Kasumi-1 (cell line): ENCODE measurements around the gene SSH2.
A peak's percentile ranks its signal among the peaks of the same experiment; 100 is the strongest.

ENCODE experiments used
- DNase-seq, 2 experiments: peaks; one replicate each; lab custom pipeline; 2025; lab: John Stamatoyannopoulos, UW

Gene SSH2

DNA sequence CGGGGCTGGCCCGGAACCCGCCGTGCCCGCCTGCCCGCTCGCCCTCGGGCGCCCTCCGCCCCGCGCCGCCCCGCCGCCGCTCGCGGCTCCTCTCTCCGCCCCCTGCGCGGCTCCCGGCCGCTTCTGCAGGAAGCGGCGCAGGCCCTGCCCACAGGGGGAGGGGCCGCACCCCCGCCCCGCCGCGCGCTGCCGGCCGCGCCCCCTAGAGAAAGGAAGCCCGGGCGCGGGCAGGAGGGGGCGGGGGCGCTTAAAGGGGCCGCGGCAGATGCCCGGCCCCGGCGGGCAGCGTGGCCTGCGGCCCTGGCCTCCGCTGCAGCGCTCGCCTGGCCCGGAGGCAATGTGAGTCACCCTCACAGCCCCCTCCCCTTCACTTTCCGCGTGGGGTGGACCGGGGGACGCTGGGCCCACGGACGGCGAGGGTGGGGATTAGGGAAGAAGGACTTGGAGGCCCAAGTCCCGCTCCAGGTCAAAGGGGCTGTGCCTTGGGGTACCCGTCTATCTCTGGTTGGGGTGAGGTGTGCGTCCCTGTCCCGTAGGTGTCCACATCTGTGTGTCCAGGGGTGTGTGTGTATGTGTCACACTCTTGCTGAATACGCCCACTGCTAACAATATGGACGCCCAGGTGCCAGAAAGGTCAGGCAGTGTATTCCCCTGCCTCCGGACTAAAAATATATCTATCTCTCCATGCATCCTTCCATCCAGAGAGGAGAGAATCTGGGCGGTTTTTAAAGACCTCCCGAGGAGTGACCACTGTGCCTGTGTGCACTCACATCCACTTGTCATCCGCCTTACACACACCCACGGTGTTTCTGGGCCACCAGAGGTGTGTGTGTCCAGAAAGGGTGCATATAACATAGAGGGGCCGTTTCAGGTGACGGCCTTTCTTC, 340.3 kb downstream of the SSH2 start, which contains the start of gene GIT1:
Gene GIT1 (minus strand): TSS at position 125 of the 887 bp plus-strand sequence. CDS start 270 bp downstream, outside the sequence.
- DNase-seq: peak; percentile 58 to 71

DNA sequence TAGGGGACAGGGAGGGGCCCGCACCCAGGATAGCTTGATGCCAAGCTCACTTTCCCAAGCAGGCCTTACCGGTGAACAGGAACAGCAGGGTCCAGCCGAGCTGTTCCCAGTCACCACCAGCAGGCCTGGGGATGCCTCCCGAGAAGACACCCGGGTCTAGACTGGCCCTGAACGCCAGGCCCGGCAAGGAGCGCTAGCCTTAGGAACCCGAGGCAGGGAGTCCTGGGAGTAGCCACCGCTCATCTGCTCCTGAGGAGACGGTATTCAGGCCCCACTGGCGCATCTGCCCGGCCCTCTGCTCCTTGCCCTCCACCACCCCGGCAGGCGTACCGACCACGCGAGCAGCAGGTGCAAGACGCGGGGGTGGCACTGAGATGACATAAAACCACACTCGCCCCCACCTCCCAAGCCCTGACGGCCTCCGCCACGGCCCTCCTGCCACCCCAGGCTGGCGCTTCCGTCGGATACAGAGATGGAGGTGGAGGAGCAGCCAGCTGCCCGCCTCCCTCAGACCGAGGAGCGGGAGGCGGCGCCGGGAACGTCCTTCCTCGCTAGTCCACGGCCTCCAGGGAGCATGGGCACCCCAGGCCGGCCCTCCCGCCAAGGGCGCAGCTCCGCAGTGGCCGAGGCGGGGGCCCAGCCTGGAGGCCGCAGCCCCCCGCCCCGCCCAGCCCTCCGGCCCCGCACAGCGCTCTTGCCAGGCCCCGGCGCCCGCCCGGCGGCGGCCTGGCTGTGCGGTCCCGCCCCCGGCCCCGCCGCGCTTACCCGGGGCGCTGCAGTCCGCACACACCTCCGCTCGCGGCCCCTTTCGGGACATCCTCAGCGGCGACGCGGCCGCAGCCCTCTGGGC, 341.2 kb downstream of the SSH2 start:
- peak; percentile 10 to 22 for DNase-seq

DNA sequence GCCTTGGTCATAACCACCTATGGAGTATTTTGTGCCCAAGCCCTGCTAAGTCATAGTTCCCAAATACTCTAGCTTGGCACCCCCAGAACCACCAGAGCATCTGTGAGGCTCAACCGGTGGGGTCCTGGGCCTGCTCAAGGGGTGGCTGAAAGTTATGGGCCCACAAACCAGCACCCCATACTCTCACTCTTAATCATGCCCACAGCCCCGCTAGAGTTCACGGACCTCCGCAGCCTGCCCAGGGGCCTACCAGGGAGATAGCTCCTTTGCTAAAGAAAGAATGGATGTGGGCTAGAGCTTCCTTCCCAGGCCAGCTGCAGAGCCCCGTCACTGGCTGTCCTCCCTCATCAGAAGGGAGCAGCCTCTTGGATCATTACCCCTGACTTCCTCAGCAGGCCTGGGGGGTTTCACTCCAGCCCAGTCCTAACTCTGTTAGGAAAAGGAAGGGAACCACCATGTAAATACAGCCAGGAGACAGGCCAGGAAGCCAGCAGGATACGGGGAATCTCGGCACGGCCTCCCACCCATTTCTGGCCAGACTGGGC, 341.9 kb downstream of the SSH2 start:
- DNase-seq: peak; percentile 19 to 28

DNA sequence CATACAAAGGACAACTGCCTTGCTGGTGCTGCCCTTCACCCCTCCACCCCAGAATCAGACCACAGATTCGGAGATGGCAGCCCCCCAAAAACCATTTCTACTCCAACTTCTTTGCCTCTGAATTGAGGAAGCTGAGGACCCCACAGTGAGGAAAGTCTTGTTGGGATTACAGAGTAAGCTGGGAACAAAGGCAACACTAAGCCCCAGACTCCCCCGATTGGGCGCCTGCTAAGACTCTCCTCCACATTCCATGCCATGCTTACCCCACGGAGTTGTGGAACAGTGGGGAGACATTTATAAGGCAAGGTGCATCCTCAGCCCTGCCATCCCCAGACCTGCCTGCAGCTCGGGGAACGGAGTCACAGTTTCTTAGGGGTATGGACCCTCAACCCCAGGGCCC, 342.4 kb downstream of the SSH2 start:
- no peak for DNase-seq

DNA sequence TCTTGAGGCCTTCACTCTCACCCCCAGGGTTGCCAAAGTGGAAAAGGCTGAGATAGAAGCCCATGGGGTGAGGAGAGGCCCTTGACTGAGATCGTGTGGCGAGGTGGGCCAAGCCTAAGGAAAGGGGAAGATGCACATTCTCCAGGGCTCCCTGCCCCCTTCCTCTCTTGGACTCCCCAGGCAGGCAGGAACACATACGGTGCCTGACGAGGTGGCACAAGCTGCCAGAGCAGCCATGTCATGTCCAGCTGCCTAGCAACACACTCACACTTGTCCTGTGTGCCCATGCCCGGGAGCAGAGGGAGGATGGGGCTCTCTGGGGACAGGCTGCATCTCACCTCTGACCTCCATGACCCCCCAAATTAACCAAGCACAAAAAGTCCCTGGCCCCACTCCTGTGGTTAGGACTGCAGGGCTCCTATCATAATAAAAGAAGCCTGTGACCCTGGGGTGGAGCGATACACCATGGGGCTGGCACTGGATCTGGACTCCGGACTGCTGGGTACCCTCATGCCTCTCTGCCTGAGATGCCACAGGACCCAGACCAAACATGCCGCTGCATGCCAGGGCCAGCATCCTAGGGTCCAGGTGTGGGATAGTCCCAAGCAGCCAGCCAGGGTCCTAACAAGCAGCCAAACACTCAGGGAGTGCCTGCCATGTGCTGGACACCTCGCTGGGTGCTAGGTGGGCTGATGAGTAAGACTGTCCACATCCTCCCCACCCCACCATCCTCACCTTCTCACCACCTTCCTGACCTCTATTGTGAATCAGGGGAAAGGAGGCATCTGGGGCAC, 343.2 kb downstream of the SSH2 start:
- peak in 1 of 2 experiments; percentile 3 for DNase-seq

DNA sequence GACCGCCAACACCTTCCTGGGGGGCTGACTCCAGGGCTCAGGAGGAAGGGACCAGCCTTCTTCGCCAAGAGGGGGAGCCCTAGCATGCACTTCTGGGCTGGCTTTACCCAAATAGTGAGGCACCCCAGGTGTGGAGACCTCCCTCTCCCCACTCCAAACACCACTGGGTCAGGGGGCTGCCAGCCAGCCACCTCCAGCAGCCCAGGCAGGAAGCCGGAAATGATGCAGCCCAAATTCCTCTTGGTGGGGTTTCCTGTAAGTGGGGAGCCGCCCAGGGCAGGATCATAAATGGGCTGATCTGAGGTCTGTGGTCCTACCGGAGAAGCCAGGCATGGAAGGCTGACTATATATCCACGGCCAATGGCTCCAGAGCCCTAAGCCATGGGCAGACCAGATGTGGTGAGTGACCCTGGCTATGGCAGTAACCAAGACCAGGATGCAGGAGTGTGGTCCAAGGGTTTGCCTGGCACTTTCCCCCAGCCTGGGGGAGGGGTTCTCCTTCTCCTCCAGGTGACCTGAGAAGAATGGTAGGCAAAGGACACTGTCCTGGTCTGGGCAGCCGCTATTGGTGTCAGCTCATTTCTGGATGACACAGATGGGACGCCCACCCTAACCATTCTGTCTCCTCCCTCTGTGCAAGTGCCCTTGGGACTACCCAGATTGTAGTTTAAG, 344.8 kb downstream of the SSH2 start:
- peak; percentile 9 to 12 for DNase-seq

DNA sequence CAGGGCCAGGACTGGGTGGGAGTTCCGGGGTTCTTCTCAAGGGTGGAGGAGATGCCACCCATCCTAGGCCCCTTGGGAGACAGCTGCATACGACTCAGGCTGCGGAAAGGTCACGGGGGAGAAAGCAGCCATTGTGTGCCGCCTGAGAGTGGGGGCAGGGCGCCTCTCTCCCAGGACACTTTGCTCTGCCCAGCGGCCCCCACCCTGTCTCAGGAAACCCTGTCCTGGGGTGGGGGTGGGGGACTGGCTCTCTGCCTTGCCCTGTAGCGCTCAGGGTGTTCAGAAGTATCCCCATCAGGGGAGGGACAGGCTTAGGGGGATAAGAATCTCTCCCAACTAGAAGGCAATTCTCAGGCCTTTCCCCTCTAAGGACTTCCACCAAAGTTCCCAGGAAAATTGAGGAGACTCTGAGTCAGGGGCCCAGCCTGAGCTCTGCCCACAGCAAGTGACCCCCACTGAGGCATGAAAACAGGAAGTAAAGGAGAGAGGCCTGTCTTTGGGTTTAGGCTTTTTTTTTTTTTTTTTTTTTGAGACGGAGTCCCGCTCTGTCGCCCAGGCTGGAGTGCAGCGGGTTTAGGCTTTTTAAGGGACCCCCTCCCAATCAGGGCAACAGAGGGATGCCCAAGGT, 345.5 kb downstream of the SSH2 start:
- no peak for DNase-seq

DNA sequence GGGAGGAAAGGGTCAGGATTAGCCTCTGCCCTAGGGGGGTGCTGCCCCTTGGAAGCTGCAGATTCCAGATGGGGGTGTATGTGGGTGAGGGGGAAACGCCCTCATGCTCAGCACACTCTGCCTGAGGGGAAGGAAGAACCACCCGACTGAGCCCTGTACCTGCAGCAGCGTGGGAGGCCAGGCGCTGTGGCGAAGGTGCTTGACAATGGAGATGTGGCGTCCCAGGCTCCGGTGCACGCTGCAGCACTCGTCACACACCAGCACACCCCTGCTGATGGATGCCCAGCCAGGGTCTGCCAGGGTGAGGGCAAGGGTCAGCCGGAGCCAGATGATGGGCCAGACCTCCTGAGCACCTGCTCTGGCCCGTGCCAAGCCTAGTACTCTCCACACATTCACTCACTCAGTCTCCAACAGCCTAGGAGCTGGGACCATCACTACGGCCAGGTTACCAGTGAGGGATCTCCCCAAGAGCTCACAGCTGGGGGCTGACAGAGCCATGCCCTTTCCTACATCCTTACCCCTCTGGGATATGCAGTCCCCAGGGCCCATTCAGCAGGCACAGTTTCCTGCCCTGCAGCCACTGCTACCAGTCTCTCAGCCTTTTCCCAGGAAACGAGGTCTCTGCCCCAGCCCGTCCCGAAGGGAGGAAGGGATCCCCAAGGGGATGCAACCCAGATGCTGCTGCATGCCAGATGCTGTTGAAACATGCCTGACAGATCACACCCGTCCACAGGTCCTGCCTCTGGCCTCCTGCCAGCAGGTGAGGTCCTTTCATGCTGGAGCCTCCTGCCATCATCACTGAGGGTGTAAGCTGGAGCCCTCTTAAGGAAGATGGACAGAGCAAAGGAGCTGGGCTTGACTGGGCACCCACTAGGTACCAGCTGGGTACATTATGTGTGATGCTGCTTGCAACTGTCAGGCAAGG, 346.4 kb downstream of the SSH2 start:
- no peak for DNase-seq

DNA sequence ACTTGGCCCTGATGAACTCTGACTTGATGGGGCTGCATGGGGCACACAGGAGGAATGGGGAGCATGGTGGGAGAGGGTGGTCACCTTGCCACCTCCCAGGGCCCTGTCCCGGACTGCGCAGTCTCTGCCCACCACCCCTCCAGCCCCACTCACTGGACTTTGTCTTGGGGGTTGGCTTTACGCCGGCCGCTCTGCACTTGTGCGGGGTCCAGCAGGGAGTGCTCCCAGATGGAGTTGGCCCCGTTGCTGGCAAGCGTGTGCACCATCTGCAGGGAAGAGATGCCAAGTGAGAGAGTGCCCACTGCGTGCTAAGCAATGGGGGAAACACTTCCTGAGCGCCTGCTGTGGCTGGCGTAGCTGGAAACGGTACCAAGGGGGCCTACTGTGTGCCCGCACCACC, 347.3 kb downstream of the SSH2 start:
- no peak for DNase-seq

DNA sequence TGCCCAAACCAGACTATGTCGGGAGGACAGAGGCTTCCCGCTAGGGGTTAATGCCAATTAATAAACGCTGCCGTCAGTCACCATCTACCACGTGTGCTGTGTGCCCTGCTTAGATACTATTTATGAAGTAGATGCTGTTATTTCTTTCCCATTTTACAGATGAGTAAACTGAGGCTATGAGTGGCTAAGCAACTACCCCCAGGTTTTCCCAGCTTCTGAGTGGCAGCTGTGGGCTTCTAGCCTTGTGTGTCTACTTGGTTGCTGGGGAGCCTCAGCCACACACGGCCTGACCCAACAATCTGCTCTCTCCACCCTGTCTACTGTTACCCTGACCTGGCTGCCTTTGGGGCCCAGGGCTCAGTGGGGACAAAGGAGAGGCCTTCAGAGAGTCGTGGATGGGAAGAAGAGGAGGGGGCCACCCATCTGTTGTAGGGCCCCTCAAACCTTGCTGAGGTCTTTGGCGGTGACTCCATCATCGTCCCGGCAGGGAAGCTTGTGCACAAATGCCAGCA, 347.7 kb downstream of the SSH2 start:
- no peak for DNase-seq

DNA sequence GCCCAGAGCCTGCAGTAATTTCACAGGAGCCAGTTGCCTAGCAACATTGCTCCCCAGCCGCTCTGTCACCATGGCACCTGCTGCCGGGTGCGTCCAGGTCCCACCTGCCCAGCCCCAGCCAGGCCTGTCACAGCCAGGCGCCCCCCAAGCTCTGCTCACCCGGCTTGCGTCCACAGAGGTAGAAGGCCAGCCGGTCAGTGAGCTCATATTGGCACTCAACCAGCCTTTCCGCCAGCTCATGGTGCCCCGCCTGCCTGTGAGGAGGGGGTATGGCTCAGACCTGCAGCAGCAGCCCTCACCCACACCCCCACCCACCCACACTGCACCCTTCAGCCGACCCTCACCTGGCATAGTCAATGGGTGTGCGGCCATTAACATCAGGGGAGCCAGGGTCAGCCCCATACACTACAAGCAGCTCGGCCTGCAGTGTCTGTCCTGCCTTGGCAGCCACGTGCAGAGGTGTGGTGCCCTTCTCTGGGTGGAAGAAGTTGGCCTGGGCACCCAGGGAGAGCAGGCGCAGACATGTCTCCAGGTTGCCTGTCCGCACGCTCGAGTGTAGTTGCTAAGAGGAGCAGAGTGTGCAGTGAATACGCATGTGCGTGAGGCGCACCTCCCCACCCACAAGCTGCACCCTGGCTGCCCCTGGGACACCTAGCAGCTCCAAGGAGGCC, 348.3 kb downstream of the SSH2 start:
- DNase-seq: no peak

DNA sequence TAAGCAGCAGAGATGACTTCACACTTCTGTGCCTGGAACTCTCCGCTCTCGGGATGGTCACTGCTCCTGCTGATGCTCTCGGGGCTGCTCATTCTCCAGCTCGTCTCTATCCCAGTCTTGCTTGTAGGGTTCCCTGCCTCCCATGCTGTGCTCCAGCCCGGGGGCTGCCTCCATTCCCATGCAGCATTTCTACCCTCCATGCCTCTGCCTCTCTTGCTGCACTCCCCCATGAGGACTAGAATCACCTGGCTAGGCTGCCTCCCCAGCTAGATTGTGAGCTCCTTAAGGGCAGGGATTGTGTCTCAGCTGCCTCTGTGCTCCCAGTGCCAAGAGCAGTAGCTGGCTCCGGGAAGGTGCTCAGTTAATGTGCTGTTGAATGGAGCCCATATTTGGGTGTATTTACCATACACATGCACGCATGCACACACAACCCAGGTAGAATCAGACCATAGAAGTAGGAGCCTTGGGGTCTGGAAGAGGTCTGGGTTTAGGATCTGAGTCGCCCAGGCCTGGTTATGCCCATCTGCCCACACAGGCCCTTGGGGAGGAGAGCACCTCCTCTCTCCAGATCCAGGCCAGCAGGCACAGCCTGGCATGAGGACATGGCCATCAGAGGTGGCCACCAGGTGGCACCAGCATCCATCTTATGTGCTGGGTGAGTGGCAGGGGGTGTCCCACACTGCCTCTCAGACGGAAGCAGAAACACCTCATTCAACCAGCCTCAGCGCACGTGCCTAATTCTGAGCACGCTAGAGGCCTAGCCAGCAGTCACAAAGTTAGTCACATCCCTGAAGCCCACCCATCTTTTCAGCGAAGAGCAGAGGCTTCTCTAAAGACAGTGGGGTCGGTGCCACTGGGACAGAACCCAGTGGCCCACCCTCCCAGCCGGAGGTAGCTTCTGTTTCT, 349.9 kb downstream of the SSH2 start:
- peak; percentile 74 to 77 for DNase-seq

DNA sequence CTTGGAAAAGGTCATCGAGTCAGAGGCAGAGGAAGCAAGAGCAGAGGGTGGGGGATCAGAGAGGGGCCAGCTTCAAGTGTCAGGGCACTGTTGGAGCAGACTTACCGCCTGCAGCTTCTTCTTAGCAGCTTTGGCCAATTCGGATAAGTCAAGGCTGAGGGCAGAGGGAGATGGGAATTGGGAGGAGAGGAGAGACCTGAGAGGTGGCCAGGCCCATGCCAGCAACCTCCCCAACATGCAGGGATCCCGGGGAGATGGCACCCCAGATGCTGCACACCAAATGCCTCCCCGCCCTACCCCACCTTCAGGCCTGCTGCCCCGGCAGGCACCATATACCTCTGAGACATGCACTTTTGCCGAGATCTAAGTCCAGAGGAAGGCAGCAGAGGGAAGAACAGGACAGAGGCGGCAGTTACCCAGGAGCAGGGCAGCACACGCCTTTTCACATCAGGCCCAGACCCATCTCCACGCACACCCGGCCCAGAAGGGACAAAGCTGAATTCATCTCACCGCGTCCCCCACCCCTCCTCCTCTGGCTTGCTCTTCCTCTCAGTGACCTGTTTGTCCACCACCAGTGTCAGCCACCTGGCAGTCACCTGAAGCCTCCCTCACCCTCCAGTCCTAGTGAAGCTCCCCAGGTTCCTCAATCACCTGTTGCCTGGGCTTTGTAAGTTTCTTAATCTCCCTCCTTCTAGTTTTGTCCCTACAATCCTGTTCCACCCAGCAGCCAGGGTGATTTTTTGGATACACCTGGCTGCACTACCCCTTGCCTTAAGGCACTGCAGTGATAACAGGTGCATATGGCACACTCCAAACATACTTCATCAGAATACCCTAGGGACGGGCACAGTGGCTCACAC, 351.2 kb downstream of the SSH2 start:
- no peak for DNase-seq

DNA sequence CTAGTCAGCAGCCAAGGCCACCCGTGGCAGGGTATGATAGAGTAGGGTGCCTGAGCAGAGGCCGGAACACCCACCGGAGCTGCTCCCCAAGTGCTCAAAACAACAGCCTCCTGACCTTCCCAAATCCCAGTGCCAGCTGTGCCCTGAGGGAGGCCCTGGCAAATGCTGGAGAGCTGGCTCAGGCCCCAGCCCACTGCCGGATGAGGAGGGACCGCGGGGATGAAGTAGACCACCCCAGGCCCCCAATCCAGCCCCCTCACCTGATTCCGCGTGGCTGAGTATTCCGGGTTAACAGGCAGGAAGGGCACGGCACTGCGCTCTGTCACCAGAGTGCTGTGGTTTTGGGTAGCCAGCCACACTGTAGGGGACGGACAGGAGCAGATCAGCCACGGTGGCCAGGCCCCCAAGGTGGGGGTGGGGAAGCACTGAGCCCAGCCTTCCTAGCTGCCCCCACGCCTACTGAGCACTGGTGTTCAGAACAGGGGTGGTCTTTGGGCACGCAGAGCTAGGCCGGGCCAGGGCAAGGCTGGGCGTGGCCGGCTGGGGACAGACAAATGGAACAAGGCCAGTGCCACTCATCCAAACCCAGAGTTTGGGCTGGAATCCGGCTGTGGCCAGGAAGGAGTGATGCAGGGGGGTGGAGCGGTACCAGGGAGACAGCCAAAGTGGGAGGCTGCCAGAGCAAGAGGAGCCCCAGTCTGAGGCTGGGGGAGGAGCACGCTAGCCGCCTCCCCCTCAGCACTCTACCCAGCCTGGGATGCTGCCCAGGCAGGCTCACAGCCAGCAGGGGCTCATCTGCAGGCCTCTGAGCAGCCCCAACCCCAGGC, 352.4 kb downstream of the SSH2 start:
- DNase-seq: no peak

DNA sequence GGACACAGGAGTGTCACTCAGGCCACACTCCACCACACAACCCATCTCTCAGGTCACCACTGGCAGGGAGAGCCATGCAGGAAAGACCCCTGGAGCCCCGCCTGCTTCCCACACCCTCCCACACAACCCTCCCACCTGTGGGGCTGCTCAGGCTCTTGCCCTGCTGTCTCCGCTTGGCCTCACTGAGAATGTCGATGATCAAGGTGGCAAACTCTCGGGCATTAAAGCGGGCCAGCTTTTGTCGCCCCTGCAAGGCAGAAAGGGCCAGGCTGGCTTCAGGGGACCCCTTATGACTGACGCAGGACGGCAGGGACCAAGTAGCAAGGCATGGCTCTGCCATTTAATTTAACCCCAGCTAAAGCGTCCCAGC, 353.0 kb downstream of the SSH2 start:
- DNase-seq: no peak
